ENCODE data around the gene COL16A1.

Gene COL16A1

GRCh38 chr1:31702836-31703404 is 897 bp downstream of the COL16A1 start:
- no peaks in the 10 kb centered on the region for H3K36me3 ChIP-seq (ENCODE audit: control insufficient read depth, low read length)
- H3K9me2 ChIP-seq (replicated peaks; ENCODE audit: control insufficient read depth, low read length): no peaks in the 10 kb centered on the region
- no peak overlapping the region for H3K4me3 ChIP-seq (ENCODE audit: low read length)
- H3K9me3 ChIP-seq (ENCODE audit: control insufficient read depth, insufficient read depth, low read length): no peaks in the 10 kb centered on the region
- H3K27me3 ChIP-seq (ENCODE audit: control insufficient read depth, low read length): peaks cover 54% of the 10 kb centered on the region
- no peaks in the 10 kb centered on the region for H3K79me2 ChIP-seq (ENCODE audit: control insufficient read depth, low read length)
- peaks cover 26% of the 10 kb centered on the region for H3K4me1 ChIP-seq (ENCODE audit: control insufficient read depth, low read length)
- no peak overlapping the region for H3K4me2 ChIP-seq (ENCODE audit: low read length)
- TF ChIP-seq EZH2phosphoT487 (IDR thresholded peaks at IDR 0.05; ENCODE audit: borderline replicate concordance, low read length): no peak
- TF ChIP-seq CTCF (IDR thresholded peaks at IDR 0.05; ENCODE audit: low read depth, low read length, poor library complexity, severe bottlenecking): no peak
- H3F3A ChIP-seq (ENCODE audit: control insufficient read depth, insufficient read depth): no peaks in the 10 kb centered on the region
- H3K27ac ChIP-seq (ENCODE audit: low read depth, low read length): no peak overlapping the region
- no peaks in the 10 kb centered on the region for H4K20me1 ChIP-seq (ENCODE audit: control insufficient read depth, insufficient read depth, low read depth, low read length)

GRCh38 chr1:31701091-31701736 is 2.6 kb downstream of the COL16A1 start:
- no peaks in the 10 kb centered on the region for H3K79me2 ChIP-seq (ENCODE audit: control insufficient read depth, low read length)
- no peak overlapping the region for H3K27ac ChIP-seq (ENCODE audit: low read depth, low read length)
- H3K4me2 ChIP-seq (ENCODE audit: low read length): no peak overlapping the region
- no peaks in the 10 kb centered on the region for H3K9me3 ChIP-seq (ENCODE audit: control insufficient read depth, insufficient read depth, low read length)
- TF ChIP-seq CTCF (IDR thresholded peaks at IDR 0.05; ENCODE audit: low read depth, low read length, poor library complexity, severe bottlenecking): no peak
- no peak for TF ChIP-seq EZH2phosphoT487 (IDR thresholded peaks at IDR 0.05; ENCODE audit: borderline replicate concordance, low read length)
- peaks cover 26% of the 10 kb centered on the region for H3K4me1 ChIP-seq (ENCODE audit: control insufficient read depth, low read length)
- H3F3A ChIP-seq (ENCODE audit: control insufficient read depth, insufficient read depth): no peaks in the 10 kb centered on the region
- no peaks in the 10 kb centered on the region for H3K36me3 ChIP-seq (ENCODE audit: control insufficient read depth, low read length)
- no peaks in the 10 kb centered on the region for H4K20me1 ChIP-seq (ENCODE audit: control insufficient read depth, insufficient read depth, low read depth, low read length)
- H3K27me3 ChIP-seq (ENCODE audit: control insufficient read depth, low read length): peaks cover 42% of the 10 kb centered on the region
- H3K4me3 ChIP-seq (ENCODE audit: low read length): no peak overlapping the region
- no peaks in the 10 kb centered on the region for H3K9me2 ChIP-seq (replicated peaks; ENCODE audit: control insufficient read depth, low read length)

- H3K79me2 ChIP-seq (ENCODE audit: control insufficient read depth, low read length): no peaks in the 10 kb centered on the region
- no peaks in the 10 kb centered on the region for H3K36me3 ChIP-seq (ENCODE audit: control insufficient read depth, low read length)
- TF ChIP-seq EZH2phosphoT487 (IDR thresholded peaks at IDR 0.05; ENCODE audit: borderline replicate concordance, low read length) (no peak), CTCF (IDR thresholded peaks at IDR 0.05; ENCODE audit: low read depth, low read length, poor library complexity, severe bottlenecking) (no peak)
- H4K20me1 ChIP-seq (ENCODE audit: control insufficient read depth, insufficient read depth, low read depth, low read length): no peaks in the 10 kb centered on the region
- no peak overlapping the region for H3K4me3 ChIP-seq (ENCODE audit: low read length)
- H3F3A ChIP-seq (ENCODE audit: control insufficient read depth, insufficient read depth): no peaks in the 10 kb centered on the region
- no peak overlapping the region for H3K27ac ChIP-seq (ENCODE audit: low read depth, low read length)
- peaks cover 35% of the 10 kb centered on the region for H3K27me3 ChIP-seq (ENCODE audit: control insufficient read depth, low read length)
- no peaks in the 10 kb centered on the region for H3K9me2 ChIP-seq (replicated peaks; ENCODE audit: control insufficient read depth, low read length)
- no peak overlapping the region for H3K4me2 ChIP-seq (ENCODE audit: low read length)
- H3K9me3 ChIP-seq (ENCODE audit: control insufficient read depth, insufficient read depth, low read length): no peaks in the 10 kb centered on the region
- H3K4me1 ChIP-seq (ENCODE audit: control insufficient read depth, low read length): peaks cover 26% of the 10 kb centered on the region
Measured at GRCh38 chr1:31700468-31701090, 3.2 kb downstream of the COL16A1 start.

Measured in DOHH2 (cell line).